Stimulated activated CD4-positive, alpha-beta T cell treated with anti-CD3 and anti-CD28 coated beads, Interleukin-12 subunit alpha, Interleukin-12 subunit beta, amount 100 ng/mL, for 24 hours (primary cell): ENCODE measurements around the gene AKT1S1.
"Not testable (repeated sequence)": the region's sequence is repeated elsewhere in the genome, so short reads cannot be mapped to it uniquely, and the experiment has no call there.

ENCODE experiments used
- DNase-seq, 2 experiments: peaks; one replicate each; pipeline ENCODE4 v3.0.0-alpha.2; 2020; ENCODE audit warnings: low read depth in 2 of 2

The AKT1S1 gene

DNA sequence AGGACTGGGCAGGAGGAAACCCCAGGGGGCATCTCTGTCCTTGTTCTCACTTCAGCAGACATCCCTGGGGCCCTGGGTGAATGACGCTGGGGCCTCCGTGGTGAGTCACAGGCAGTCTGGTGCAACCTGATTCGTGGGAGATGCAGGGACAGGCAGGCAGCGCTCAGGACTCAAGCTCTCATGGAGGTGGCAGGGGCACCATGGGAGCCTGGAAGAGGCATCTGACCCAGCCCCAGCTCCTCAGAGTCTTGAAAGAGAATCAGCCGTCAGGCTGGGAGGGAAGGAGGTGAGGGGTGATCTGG, 40.2 kb downstream of the AKT1S1 start:
- DNase-seq: no peak

DNA sequence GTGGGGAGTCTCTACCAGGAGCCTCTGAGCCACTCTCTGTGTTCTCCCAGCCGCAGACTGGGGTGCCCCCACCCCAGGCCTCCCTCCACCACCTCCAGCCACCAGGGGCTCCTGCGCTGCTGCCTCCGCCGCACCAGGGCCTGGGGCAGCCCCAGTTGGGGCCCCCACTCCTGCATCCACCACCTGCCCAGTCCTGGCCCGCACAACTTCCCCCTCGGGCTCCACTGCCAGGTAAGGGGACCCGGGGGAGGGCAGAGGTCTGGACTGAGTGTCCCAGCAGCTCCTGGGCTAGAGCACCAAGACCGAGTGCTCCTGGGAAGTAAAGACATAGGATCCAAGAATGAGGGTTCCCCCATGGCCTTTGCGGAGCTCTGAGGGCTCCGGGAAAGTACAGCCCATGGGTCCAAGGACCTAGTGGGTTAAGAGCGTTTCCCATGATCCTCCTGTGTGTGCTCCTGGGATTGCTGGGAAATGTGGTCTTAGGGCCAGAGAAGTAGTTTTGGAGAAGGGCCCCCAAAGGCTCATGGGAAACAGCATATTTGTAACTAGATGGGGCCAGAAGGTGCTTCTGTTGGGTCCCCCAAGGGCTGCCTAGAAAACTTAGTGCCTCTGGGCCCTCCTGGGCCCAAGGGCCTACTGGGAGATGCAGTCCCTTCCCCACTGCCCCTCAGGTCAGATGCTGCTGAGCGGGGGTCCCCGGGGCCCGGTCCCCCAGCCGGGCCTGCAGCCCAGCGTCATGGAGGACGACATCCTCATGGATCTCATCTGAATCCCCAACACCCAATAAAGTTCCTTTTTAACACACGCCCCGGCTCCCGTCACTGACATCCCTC, 40.8 kb downstream of the AKT1S1 start:
- DNase-seq: no peak

DNA sequence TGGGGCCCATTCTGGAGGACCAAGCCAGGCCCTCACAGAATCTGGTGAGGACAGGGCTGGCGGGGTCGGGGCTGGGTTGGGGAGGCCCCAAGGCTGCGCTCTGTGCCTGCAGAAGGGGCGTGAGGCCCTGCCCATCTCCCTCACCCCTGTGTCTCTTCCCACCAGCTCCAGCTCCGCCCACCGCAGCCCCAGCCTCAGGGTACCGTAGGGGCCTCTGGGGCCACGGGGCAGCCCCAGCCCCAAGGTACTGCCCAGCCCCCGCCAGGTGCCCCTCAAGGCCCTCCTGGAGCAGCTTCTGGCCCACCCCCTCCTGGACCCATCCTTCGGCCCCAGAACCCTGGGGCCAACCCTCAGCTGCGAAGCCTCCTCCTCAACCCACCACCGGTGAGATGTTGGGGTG, 41.6 kb downstream of the AKT1S1 start:
- DNase-seq: no peak

DNA sequence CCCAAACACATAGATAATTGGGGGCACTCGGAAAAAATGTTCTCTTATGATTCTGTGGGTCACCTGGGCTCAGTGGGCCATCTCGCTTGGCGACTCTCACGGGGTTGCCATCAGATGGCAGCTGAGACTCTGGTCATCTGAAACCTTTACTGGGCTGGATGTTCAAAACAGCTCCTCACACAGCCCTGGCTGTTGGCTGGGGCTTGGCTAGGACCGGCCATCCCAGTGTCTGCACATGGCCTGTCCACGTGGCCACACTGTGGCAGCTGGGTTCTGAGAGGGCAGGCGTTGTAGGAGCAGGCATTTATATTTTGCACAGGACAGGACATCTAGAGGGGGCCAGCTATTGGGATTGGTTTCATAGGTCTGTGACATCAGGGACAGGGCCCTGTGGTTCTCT, 43.6 kb downstream of the AKT1S1 start:
- DNase-seq: no peak

DNA sequence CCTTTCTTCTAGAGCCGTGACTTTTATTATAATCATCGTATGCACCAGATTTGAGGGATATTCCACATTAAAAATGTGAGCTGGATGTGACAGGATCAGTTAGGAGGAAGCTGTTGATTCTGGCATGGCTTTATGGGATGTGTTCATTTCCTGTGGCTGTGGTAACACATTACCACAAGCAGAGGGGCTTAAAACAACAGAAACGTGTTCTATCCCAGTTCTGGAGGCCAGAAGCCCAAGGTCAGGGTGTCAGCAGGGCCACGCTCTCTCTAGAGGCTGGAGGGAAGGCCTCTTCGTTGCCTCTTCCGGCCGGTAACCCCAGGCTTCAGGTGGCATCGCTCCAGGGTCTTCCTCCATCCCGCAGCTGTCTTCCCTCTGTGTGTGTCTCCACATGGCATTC, 44.6 kb downstream of the AKT1S1 start:
- DNase-seq: no peak

DNA sequence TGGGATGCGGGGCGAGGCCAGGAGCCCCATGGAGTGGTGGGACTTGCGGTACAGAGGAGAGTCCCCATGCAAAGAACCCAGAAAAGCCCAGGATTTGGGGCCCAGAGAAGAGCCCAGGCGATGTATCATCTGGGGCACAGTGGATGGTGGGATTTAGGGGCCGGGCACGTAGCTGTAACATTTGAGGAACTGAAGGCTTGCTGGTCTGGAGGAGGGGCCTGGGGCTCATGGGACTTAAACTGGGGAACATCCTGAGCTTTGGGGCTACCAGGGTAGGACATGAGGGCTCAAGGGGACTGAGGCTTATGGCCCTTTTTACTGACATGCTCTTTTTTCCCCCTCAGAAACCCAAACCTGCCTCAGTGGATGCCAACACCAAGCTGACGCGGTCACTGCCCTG, 45.6 kb downstream of the AKT1S1 start:
- no peak for DNase-seq

DNA sequence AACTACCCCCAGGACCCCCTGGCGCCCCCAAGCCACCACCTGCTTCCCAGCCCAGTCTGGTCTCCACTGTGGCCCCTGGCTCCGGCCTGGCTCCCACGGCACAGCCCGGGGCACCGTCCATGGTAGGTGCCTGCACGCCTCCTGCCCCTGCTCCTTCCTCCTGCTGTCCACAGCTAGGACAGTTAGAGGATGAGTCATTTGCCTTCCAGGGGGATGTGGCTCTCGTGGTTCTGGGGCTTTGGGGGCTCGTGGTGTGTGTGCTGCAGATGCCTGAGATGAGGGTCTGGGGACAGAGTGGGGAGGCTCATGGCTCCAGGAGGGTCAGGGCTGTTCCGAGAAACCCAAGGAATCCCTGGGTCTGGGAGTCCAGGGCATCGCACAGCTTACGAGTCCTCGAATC, 46.4 kb downstream of the AKT1S1 start:
- no peak for DNase-seq

DNA sequence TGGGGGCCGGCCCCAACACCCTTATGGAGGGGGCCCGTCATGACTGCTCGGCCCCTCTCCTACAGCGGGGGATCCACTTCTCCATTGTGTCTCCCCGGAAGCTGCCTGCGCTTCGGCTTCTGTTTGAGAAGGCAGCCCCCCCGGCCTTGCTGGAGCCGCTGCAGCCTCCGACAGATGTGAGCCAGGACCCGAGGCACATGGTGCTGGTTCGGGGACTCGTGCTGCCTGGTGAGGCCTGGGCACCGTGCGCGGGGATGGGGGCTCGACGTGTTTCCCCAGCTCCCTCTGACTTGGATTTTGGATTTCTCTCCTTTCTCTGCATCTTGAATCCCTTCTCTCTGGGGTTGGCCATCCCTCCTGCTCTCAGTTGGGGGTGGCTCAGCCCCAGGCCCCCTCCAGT, 47.4 kb downstream of the AKT1S1 start:
- DNase-seq: no peak

DNA sequence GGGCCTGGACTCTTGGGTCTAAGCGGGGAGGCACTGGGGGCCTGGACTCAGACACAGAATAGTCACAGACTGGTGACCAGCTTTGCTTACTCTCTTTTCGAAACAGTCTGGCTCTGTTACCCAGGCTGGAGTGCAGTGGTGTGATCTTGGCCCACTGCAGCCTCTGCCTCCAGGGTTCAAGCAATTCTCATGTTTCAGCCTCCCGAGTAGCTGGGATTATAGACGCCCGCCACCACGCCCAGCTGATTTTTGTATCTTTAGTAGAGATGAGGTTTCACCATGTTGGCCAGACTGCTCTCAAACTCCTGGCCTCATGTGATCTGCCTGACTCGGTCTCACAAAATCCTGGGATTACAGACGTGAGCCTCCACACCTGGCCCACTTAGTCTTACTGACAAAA, 48.0 kb downstream of the AKT1S1 start:
- DNase-seq: no peak

DNA sequence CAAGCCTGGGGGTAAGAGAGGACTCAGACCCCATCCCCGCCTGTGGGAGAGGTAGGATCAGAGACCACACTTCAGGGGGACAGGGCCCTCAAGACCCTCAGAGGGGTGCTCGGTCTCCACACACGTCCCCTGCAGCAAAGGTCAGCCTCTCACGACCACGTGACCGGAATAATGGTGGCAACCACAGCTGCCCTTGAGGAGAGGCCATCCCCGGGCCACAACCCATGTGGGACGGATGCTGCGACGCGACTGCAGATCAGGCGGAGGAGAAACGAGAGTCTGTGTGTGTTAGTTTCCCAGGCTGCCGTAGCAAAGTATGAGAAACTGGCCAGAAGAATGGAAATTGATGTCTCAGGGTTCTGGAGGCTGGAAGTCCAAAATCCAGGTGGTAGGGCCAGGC, 50.1 kb downstream of the AKT1S1 start:
- DNase-seq: no peak

DNA sequence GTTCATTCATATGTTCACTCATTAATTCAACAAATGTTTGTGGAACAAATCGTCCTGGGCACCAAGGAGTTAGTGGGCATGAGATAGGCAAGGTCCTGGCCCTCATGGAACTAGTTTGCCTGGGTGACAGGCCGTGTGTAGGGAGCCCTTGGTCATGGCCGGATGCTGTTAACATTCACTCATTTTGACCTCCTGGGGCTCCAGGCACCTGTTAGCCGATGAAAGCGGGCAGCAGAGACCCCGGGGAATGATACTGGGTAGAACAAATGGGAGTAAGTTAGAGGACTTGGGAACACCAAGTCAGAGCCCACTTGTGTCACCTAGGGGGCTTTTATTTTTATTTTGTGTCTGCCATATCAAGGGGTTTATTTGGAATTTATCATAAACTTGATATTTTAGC, 52.5 kb downstream of the AKT1S1 start:
- DNase-seq: no peak

DNA sequence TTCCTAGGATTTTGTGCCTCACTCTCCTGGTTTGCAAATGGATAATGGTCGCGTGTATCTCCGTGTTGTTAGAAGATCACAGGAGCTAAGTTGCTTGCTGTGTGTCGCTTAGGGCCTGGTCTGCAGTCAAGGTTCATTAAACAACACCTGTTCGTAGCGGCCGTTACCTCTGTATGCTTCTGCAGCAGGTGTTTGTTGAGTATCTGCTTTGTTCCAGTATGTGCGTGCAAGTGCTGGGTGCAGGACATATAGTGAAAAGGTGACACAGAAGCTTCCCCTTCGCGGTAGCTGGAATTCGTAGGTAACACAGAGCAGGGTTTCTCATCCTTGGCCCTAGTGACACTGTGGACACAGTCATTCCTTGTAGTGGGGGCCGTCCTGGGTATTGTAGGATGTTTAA, 53.7 kb downstream of the AKT1S1 start:
- no peak for DNase-seq

DNA sequence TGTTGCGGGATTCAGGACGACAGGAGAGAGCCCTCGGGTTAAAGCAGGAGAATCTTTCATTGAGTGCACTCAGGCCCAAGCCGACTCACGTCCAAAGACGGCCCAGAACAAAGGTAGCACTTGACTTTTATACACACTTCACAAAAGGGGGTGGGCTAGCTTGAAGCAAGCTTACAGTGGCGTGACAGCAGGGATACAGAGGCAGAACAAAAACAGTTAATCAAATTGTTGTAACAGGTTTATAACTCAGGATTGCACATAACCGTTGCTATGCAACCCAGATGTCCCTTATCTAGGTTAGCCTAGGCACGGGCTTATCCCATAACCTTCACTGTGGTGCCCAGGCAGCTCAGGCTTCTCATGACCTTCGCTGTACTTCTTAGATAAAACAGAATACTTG, 57.0 kb downstream of the AKT1S1 start:
- no peak for DNase-seq

DNA sequence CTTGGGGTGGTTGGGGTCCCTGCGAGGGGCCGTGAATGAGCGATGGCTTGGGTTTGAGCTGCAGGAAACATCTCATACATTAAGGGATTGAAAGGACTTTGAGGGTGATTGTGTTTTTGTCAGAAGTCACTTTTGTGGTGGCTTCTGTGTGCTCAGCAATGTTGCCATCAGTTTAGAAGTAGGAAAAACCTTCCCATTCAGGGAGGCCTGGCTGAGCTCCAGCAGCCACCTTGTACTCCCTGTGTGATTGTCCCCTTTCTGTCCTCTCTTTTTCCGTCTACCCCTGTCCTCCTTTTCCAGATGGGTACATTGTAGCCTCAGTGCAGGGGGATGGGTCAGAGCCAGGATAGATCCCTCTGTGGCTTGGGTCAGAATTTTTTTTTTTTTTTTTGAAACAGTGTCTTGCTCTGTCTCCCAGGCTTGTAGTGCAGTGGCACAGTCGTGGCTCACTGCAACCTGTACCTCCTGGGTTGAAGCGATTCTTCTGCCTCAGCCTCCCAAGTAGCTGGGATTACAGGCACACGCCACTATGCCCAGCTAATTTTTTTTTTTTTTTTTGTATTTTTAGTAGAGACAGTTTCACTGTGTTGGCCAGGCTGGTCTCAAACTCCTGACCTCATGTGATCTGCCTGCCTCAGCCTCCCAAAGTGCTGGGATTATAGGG, 57.6 kb downstream of the AKT1S1 start:
- not testable (repeated sequence) for DNase-seq
